NT2/D1 (cell line): ENCODE data around the gene CTAG1A.
"Not testable (repeated sequence)": the region's sequence is repeated elsewhere in the genome, so short reads cannot be mapped to it uniquely, and the experiment has no call there.

Source experiments
- SUZ12 ChIP-seq: IDR thresholded peaks from 2 replicates; pipeline ENCODE4 v1.6.1; 2011; ENCODE audit not compliant: insufficient read length, insufficient read depth; ENCODE audit errors: extremely low read depth
- YY1 ChIP-seq: IDR thresholded peaks from 2 replicates; pipeline ENCODE4 v1.6.1; 2011; ENCODE audit not compliant: insufficient read length, insufficient read depth
- ZNF274 ChIP-seq: IDR thresholded peaks from 2 replicates; pipeline ENCODE4 v1.6.1; 2011; ENCODE audit warnings: mild to moderate bottlenecking, low read depth, low read length

DNA sequence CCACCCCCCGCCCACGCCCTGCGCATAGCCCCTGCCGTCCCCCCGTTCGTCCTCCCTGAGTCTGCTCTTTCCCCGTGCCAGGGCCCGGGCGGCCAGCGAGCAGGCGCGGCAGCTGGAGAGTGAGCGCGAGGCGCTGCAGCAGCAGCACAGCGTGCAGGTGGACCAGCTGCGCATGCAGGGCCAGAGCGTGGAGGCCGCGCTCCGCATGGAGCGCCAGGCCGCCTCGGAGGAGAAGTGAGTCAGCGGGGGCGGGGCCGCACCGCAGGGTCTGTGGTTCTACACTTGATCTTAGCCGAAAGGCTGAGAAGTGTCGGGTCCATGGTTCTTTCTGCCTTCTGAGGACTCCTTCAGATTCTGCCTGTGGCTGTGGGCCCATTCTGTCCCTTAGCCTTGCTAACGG is 24.6 kb upstream of the CTAG1A start:
- not testable (repeated sequence) for TF ChIP-seq YY1, ZNF274, SUZ12
